OCI-LY3 (cell line): ENCODE results near the gene UBE2D1.

ENCODE experiments used
- EZH2phosphoT487 ChIP-seq: fragments of 200-600 bp; shearing (Covaris generic); IDR thresholded peaks from 2 replicates; pipeline ENCODE4 v1.6.1; 2018; ENCODE audit warnings: antibody characterized with exemption, mixed run types, low read depth
- TF ChIP-seq, protein P1 (sequence below): fragments of 200-600, 300-600 bp; sonication (generic); IDR thresholded peaks from 2 replicates; pipeline ENCODE4 v1.5.1; 2014; ENCODE audit warnings: antibody characterized with exemption, low read length, low read depth

GRCh38 chr10:58385784-58386112, 50.9 kb downstream of the UBE2D1 start:
- no peak for TF ChIP-seq EZH2phosphoT487
- TF ChIP-seq, protein P1, sequence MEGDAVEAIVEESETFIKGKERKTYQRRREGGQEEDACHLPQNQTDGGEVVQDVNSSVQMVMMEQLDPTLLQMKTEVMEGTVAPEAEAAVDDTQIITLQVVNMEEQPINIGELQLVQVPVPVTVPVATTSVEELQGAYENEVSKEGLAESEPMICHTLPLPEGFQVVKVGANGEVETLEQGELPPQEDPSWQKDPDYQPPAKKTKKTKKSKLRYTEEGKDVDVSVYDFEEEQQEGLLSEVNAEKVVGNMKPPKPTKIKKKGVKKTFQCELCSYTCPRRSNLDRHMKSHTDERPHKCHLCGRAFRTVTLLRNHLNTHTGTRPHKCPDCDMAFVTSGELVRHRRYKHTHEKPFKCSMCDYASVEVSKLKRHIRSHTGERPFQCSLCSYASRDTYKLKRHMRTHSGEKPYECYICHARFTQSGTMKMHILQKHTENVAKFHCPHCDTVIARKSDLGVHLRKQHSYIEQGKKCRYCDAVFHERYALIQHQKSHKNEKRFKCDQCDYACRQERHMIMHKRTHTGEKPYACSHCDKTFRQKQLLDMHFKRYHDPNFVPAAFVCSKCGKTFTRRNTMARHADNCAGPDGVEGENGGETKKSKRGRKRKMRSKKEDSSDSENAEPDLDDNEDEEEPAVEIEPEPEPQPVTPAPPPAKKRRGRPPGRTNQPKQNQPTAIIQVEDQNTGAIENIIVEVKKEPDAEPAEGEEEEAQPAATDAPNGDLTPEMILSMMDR: no peak
